Osteoblast (primary cell): Measurements from ENCODE around the gene ECPAS. TPM values are rescaled to one million over a fixed set of nuclear protein-coding genes. Genes with fewer than 3 reads are reported as not detected.

Experiments
- DNase-seq: peaks from one replicate; pipeline ENCODE4 v3.0.0; 2011; ENCODE audit warnings: low spot score, mixed read lengths; ENCODE audit not compliant: insufficient read length; ENCODE audit errors: missing footprints
- H2AFZ ChIP-seq: 2 replicates; pipeline ENCODE4 v1.6.0; 2011; ENCODE audit warnings: mild to moderate bottlenecking, low read length
- H3K27ac ChIP-seq: 2 replicates; pipeline ENCODE4 v1.5.1; 2011; ENCODE audit warnings: mild to moderate bottlenecking, low read depth, low read length, moderate library complexity
- H3K27me3 ChIP-seq: 2 replicates; pipeline ENCODE4 v1.6.0; 2012; ENCODE audit warnings: mild to moderate bottlenecking, control low read depth, inconsistent platforms, low read length, moderate library complexity; ENCODE audit not compliant: insufficient read depth
- H3K36me3 ChIP-seq: 2 replicates; pipeline ENCODE4 v1.5.1; 2011; ENCODE audit warnings: mild to moderate bottlenecking, low read length, control low read depth, moderate library complexity; ENCODE audit not compliant: insufficient read depth
- H3K4me1 ChIP-seq: 2 replicates; pipeline ENCODE4 v1.5.1; 2011; ENCODE audit warnings: mild to moderate bottlenecking, low read length, control low read depth, moderate library complexity; ENCODE audit not compliant: insufficient read depth
- H3K4me2 ChIP-seq: 2 replicates; pipeline ENCODE4 v1.6.0; 2011; ENCODE audit warnings: mild to moderate bottlenecking, low read length; ENCODE audit not compliant: insufficient read depth
- H3K4me3 ChIP-seq: fragments of 200-600 bp; sonication (generic); 3 replicates; pipeline ENCODE4 v1.5.1; 2012; ENCODE audit warnings: mild to moderate bottlenecking, low read length, inconsistent platforms; ENCODE audit not compliant: insufficient read depth
- H3K79me2 ChIP-seq: 2 replicates; pipeline ENCODE4 v1.6.0; 2012; ENCODE audit warnings: mild to moderate bottlenecking, low read length, control low read depth, inconsistent platforms; ENCODE audit not compliant: insufficient read depth
- H3K9me3 ChIP-seq: 2 replicates; pipeline ENCODE4 v1.5.1; 2011; ENCODE audit warnings: low read depth, low read length, control low read depth
- H4K20me1 ChIP-seq: 2 replicates; pipeline ENCODE4 v1.6.0; 2012; ENCODE audit warnings: mild to moderate bottlenecking, low read length, control low read depth; ENCODE audit not compliant: insufficient read depth
- CTCF ChIP-seq: IDR thresholded peaks from 2 replicates; pipeline ENCODE4 v1.5.1; 2011; ENCODE audit warnings: mild to moderate bottlenecking, low read depth, low read length, moderate library complexity; ENCODE audit errors: extremely low read depth
- total RNA-seq: library from RNA; depleted of rRNA; stranded (reverse); fragments of >200 nt; gene quantifications from 2 replicates; pipeline ENCODE4 v1.2.3, GENCODE V29; 2012

ECPAS gene
- total RNA-seq, 1 donor, result 117 TPM

- Histone ChIP-seq H2AFZ (no peak overlapping the region), H4K20me1 (no peaks in the 10 kb centered on the region), H3K27me3 (no peaks in the 10 kb centered on the region), H3K4me1 (no peaks in the 10 kb centered on the region), H3K4me3 (no peak overlapping the region), H3K4me2 (no peak overlapping the region), H3K79me2 (no peaks in the 10 kb centered on the region), H3K27ac (no peak overlapping the region), H3K9me3 (no peaks in the 10 kb centered on the region), H3K36me3 (peaks cover 82% of the 10 kb centered on the region)
- no peak for TF ChIP-seq CTCF
- DNase-seq, result no peak
These were observed 94.8 kb downstream of the ECPAS start for GRCh38 chr9:111389406-111389805.

- Histone ChIP-seq H3K36me3 (peaks cover 83% of the 10 kb centered on the region), H2AFZ (no peak overlapping the region), H3K79me2 (no peaks in the 10 kb centered on the region), H3K4me3 (no peak overlapping the region), H3K27ac (no peak overlapping the region), H3K4me2 (no peak overlapping the region), H3K27me3 (no peaks in the 10 kb centered on the region), H4K20me1 (no peaks in the 10 kb centered on the region), H3K4me1 (no peaks in the 10 kb centered on the region), H3K9me3 (no peaks in the 10 kb centered on the region)
- no peak for TF ChIP-seq CTCF
- DNase-seq, result no peak
These were observed 97.8 kb downstream of the ECPAS start for GRCh38 chr9:111386386-111386785.

GRCh38 chr9:111381006-111381405 lies 103.2 kb downstream of the ECPAS start:
- Histone ChIP-seq H3K27me3 (no peaks in the 10 kb centered on the region), H3K4me3 (no peak overlapping the region), H3K4me1 (peaks cover 2% of the 10 kb centered on the region), H3K9me3 (no peaks in the 10 kb centered on the region), H4K20me1 (no peaks in the 10 kb centered on the region), H3K79me2 (no peaks in the 10 kb centered on the region), H3K4me2 (no peak overlapping the region), H2AFZ (no peak overlapping the region), H3K36me3 (peaks cover 63% of the 10 kb centered on the region), H3K27ac (no peak overlapping the region)
- TF ChIP-seq CTCF, result no peak
- DNase-seq, result no peak

- Histone ChIP-seq H3K4me1 (peaks cover 9% of the 10 kb centered on the region), H3K27me3 (no peaks in the 10 kb centered on the region), H3K4me2 (no peak overlapping the region), H3K4me3 (no peak overlapping the region), H3K79me2 (no peaks in the 10 kb centered on the region), H2AFZ (no peak overlapping the region), H3K27ac (no peak overlapping the region), H3K36me3 (peaks cover 65% of the 10 kb centered on the region), H3K9me3 (no peaks in the 10 kb centered on the region), H4K20me1 (no peaks in the 10 kb centered on the region)
- DNase-seq, result no peak
- no peak for TF ChIP-seq CTCF
These were observed 108.2 kb downstream of the ECPAS start for GRCh38 chr9:111375817-111376564.
